Mesothelial cell of epicardium (in vitro differentiated cells): ENCODE data around the gene TUBGCP4. TPM values are rescaled to one million over a fixed set of nuclear protein-coding genes. Genes with fewer than 3 reads are reported as not detected.

Source experiments
- DNase-seq, 2 experiments: peaks; one replicate each; pipeline ENCODE4 v3.0.0; 2021; ENCODE audit warnings: low spot score in 2 of 2; ENCODE audit not compliant: unreplicated experiment in 2 of 2
- H3K27ac Mint-ChIP-seq: 2 replicates; pipeline ENCODE4 v1.8.0; 2021; ENCODE audit warnings: mixed read lengths
- H3K27me3 Mint-ChIP-seq: 2 replicates; pipeline ENCODE4 v1.8.0; 2021; ENCODE audit warnings: low read depth, mixed read lengths
- H3K36me3 Mint-ChIP-seq: 2 replicates; pipeline ENCODE4 v1.8.0; 2021; ENCODE audit warnings: mixed read lengths
- H3K4me1 Mint-ChIP-seq: 2 replicates; pipeline ENCODE4 v1.8.0; 2021; ENCODE audit warnings: mixed read lengths
- H3K4me3 Mint-ChIP-seq: 2 replicates; pipeline ENCODE4 v1.8.0; 2021; ENCODE audit warnings: mild to moderate bottlenecking, moderate library complexity, mixed read lengths
- H3K9me3 Mint-ChIP-seq: 2 replicates; pipeline ENCODE4 v1.8.0; 2021; ENCODE audit warnings: mixed read lengths
- CTCF ChIP-seq: fragments of 200-600 bp; sonication (generic); IDR thresholded peaks from one replicate; pipeline ENCODE4 v1.5.0; 2021; ENCODE audit warnings: antibody characterized with exemption; ENCODE audit not compliant: unreplicated experiment
- total RNA-seq: library from RNA; stranded (reverse); gene quantifications from 3 replicates; pipeline ENCODE4 v1.2.1, GENCODE V29; 2021

Gene TUBGCP4
- total RNA-seq, 1 donor from 2014 or later, result 26.3 TPM

GRCh38 chr15:43406189-43406588, 35.3 kb downstream of the TUBGCP4 start:
- Mint-ChIP-seq H3K4me1 (no peaks in the 10 kb centered on the region), H3K9me3 (no peaks in the 10 kb centered on the region), H3K4me3 (no peak overlapping the region), H3K27ac (no peak overlapping the region), H3K36me3 (peaks cover 69% of the 10 kb centered on the region), H3K27me3 (no peaks in the 10 kb centered on the region)
- DNase-seq, result no peak
- TF ChIP-seq CTCF, result no peak

- DNase-seq, result no peak
- no peaks in the 10 kb centered on the region for H3K27me3 Mint-ChIP-seq
- no peak for TF ChIP-seq CTCF
- no peaks in the 10 kb centered on the region for H3K9me3 Mint-ChIP-seq
- no peaks in the 10 kb centered on the region for H3K4me1 Mint-ChIP-seq
- H3K27ac Mint-ChIP-seq, result no peak overlapping the region
- H3K4me3 Mint-ChIP-seq, result no peak overlapping the region
- H3K36me3 Mint-ChIP-seq, result peaks cover 67% of the 10 kb centered on the region
Observed at GRCh38 chr15:43406808-43407207, 35.9 kb downstream of the TUBGCP4 start.

- no peak for DNase-seq
- H3K4me3 Mint-ChIP-seq, result no peak overlapping the region
- TF ChIP-seq CTCF, result no peak
- H3K27ac Mint-ChIP-seq, result peak overlapping the region; percentile 62
- no peaks in the 10 kb centered on the region for H3K27me3 Mint-ChIP-seq
- no peaks in the 10 kb centered on the region for H3K9me3 Mint-ChIP-seq
- peaks cover 75% of the 10 kb centered on the region for H3K36me3 Mint-ChIP-seq
- no peaks in the 10 kb centered on the region for H3K4me1 Mint-ChIP-seq
Observed at GRCh38 chr15:43408789-43409188, 37.9 kb downstream of the TUBGCP4 start.

- Mint-ChIP-seq H3K27me3 (no peaks in the 10 kb centered on the region), H3K4me3 (no peak overlapping the region), H3K27ac (no peak overlapping the region), H3K9me3 (no peaks in the 10 kb centered on the region), H3K36me3 (peaks cover 69% of the 10 kb centered on the region), H3K4me1 (no peaks in the 10 kb centered on the region)
- TF ChIP-seq CTCF, result no peak
- DNase-seq, result no peak
Observed at GRCh38 chr15:43410572-43411214, 39.8 kb downstream of the TUBGCP4 start.

- Mint-ChIP-seq H3K4me3 (no peak overlapping the region), H3K36me3 (peaks cover 63% of the 10 kb centered on the region), H3K27me3 (no peaks in the 10 kb centered on the region), H3K9me3 (no peaks in the 10 kb centered on the region), H3K27ac (no peak overlapping the region), H3K4me1 (no peaks in the 10 kb centered on the region)
- TF ChIP-seq CTCF, result no peak
- no peak for DNase-seq
Observed at GRCh38 chr15:43412096-43412495, 41.2 kb downstream of the TUBGCP4 start.

- Mint-ChIP-seq H3K27me3 (no peaks in the 10 kb centered on the region), H3K36me3 (peaks cover 49% of the 10 kb centered on the region), H3K4me3 (no peak overlapping the region), H3K4me1 (no peaks in the 10 kb centered on the region), H3K9me3 (no peaks in the 10 kb centered on the region), H3K27ac (no peak overlapping the region)
- no peak for TF ChIP-seq CTCF
- no peak for DNase-seq
Observed at GRCh38 chr15:43414196-43414595, 43.3 kb downstream of the TUBGCP4 start.
